GM21360 (cell line): ENCODE data around the gene DTNA.
"Not testable (repeated sequence)": the region's sequence is repeated elsewhere in the genome, so short reads cannot be mapped to it uniquely, and the experiment has no call there.

Experiments used
- ATAC-seq: cut with Tn5 transposase; IDR thresholded peaks from one replicate; pipeline ENCODE4 v1.9.1; 2021; ENCODE audit warnings: mild to moderate bottlenecking, moderate library complexity; ENCODE audit not compliant: unreplicated experiment

Gene DTNA

DNA sequence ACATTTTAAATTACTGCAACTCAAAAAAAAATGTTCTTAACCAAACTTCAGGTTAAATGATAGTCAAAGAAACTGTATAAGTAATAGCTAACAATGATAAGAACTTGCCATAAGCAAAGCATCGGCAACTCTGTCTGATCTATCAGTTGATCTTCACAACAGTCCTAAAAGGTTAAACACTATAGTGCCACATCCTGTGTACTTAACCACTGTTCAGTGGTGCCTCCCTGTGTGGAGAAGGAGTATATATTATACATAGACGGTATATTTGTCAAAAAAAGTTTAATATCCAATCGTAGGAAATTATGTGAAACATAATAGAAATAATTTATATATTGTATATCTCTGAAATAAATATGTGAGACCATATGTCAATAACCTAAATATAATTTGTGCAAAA, 13.0 kb downstream of the DTNA start:
- ATAC-seq = no peak

DNA sequence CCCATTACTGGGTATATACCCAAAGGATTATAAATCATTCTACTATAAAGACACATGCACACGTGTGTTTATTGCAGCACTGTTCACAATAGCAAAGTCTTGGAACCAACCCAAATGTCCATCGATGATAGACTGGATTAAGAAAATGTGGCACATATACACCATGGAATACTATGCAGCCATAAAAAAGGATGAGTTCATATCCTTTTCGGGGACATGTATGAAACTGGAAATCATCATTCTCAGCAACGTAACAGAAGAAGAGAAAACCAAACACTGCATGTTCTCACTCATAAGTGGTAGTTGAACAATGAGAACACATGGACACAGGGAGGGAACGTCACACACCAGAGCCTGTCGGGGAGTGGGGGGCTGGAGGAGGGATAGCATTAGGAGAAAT, 15.6 kb downstream of the DTNA start:
- not testable (repeated sequence) for ATAC-seq

DNA sequence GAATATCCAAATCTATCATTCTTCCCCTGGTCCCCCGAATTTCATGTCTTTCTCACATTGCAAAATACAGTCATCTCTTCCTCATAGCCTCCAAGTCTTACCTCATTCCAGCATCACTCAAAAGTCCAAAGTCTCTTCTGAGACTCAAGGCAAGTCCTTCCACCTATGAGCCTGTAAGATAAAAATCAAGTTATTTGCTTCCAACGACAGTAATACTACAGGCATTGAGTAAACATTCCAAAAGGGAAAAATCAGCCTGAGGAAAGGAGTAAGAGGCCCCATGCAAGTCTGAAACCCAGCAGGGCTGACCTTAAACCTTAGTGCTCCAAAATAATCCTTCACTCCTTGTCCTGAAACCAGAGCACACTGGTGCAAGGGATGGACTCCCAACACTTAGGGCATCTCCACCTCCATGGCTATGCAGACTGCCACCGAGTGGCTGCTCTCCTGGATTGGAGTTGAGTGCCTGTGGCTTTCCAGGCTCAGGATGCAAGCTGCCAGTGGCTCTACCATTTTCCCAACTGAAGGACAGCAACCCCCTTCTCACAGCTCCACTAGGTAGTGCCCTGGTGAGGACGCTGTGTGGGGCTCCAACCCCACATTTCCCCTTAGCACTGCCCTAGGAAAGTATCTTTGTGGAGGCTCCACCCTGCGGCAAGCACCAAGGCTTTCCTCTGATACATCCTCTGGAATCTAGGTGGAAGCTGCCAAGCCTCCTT, 16.3 kb downstream of the DTNA start:
- no peak for ATAC-seq

DNA sequence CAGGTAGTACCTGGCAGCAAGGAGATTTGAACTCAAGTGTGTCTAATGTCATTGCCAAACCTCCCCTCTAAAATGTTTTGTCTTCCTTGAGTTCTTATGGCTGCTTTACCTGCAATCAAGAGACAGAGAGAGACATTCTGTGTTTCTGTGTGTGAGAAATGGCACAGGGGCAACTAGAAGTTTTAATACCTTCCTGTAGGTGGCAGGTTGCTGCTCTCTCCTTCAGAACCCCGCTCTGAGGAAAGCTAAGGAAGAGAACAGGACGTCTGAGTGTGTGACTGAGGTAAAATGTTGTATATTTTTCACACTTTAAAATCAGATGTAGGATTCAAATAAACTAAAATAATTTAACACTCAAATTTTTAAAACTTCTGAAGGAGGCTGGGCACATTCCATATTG, 19.2 kb downstream of the DTNA start:
- ATAC-seq = peak; percentile 93

DNA sequence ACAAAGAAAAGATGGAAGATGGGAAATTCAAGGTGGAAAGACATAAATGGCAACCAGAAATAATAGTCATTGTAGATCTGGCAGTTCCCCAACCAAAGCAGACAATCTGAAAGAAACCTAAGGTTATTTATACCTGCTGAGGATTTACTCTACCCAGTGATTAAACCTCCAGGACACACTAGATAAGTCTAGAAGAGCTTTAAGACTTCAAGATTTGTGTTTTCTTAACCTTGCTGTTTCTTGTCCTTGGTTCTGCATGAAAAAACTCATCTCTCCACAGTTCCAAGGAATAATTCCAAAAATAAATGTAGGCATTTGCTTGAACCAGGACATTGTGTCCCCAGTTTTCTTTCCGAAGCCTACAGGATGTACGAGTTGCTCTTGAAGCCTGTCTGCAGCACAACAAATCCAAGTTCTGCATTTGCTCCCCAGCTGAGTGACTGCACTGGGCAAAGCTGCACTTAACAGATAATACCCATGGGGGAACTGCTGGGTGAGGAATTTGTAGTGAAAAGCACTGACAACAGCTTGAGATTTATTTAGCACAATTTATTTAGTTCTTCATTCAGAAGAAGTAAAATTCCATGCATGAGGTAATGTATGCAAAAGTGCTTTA, 19.8 kb downstream of the DTNA start:
- ATAC-seq = no peak

DNA sequence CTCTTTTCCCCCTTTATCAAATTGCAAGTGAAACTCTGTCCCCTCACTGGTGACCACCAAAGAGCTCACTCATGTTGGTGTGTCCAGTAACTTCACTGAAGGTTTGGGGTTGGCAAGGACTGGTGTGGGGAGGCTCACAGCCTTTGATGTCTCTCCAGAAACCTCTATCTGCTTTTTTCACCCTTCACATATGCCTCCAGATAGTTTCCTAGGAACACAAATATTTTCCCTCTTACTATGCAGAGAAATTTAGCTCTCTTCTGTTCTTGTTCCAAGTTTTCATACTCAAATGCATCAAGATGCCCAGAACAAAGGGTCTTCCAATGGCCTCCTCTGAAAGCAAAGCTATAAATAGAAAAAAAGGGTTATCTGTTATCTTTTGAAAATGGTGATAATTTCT, 20.7 kb downstream of the DTNA start:
- ATAC-seq = no peak

DNA sequence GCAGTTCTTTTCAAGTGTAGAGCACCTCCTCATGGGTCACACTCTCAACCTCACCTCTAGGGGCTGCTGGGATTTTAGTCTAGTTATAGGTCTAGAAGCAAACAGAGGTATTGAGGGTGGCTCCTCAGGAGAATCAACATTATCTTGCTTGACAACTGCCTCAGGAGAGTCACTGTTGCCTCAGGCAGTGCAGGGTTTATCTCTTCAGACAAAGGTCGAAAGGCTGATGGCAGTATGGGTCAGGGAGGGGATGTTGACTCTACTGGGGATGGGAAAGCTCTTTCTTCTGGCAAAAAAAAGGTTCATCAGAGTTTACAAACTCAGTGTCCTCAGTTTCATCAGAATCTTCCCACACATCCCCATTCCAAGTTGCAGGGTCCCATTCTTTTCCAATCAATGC, 24.0 kb downstream of the DTNA start:
- ATAC-seq = no peak

DNA sequence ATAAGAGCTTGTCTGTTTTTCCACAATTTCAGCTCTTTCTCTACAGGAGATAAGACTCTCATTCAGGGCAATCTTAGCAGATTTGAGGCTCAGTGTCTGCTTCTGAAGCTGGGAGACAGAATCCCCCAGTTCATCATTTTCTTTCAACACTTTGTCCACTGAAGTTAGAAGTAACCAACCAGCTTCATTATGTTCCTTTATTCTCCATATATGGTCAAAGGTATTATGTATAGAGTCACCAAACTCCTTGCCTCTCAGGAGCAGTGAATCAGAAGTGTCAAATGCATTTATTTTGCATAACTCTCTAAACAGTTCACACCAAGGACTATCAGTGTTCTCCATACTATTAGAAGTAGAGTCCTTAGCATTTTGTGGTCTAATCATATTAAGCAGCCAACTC, 24.4 kb downstream of the DTNA start:
- not testable (repeated sequence) for ATAC-seq

DNA sequence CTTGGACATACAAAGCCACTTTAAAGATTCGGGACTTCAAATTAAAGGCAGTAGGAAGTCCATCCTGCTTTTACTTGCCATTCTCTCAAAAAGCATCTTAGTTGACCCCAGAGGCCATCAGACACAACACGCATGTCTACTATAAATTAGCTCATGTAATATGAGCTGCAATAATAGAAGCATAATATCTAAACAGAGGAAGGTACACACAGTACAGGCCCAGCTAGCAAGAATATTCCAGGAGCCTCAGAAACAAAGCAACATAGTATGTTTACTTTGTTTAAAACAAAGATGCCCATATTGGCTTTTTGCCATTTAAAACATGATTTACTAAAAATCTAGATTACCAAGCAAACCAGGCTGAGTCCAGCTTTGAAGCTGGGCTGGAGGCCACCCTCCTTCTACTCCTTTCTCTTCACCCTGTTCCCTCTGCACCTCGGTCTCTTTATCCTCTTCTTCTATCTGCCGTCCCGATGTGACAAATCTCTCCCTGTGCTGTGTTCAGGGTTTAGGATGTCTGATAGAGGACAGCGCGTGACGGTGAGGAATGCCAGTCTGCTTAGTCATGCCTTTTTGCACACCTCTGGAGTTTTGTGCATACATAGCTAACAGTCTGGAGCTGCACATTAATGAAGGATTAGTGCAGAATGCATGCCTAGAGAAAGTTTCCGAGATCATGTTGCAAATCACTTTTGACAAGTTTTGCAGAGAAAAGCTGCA, 28.2 kb downstream of the DTNA start:
- ATAC-seq = no peak

DNA sequence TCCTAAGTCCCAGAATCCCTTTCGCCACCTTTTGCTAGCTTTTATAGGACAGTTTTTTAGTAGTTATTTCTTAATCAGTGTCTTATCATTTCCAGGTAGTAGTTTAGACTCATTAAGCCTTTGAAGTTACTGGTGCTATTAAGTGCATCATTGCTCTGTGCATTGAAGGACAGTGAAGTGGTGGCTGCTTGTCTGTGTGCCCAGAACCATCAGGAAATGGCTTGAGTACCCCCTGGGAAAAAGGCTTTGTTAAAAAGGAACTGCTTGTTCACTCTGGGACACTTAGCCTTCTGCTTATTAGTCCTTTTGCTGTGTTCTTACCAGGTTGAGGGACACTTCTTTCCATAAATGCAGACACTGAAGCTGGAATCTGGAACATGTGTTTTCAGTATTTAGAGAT, 30.0 kb downstream of the DTNA start:
- no peak for ATAC-seq

DNA sequence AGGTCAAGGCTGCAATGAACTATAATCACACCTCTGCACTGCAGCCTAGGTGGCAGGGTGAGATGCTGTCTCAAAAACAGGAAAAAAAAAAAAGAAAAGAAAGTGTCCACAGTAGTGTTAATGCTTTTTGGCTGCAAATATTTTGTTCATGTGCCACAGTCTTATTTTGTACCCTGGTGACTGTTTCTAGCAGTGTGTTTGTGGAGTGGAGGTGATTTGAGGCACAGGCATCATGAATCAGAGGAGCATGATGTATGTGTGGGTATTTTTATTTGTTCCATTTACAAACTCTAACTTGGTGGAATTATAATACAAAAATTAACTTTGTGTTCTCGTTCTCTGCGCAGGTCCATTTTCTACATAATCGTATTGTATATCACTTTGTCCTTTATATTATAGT, 30.6 kb downstream of the DTNA start:
- no peak for ATAC-seq

DNA sequence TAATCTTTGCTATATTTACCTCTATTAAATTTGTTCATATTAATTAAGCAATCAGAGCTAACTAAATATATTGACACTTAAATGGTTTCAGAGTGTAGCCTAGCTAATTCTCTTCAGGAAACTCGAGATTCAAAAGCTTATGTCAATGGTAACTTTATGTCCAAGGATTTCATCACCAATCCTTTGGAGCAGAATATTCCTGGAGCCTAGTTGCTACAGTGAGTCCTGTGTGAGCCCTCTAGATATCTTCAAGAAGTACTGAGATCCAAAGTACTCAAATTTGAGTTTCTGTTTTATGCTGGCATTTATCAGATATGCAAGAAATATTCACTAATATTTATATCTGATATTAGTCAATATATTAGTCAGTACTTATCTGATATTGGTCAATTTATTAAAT, 31.3 kb downstream of the DTNA start:
- no peak for ATAC-seq

DNA sequence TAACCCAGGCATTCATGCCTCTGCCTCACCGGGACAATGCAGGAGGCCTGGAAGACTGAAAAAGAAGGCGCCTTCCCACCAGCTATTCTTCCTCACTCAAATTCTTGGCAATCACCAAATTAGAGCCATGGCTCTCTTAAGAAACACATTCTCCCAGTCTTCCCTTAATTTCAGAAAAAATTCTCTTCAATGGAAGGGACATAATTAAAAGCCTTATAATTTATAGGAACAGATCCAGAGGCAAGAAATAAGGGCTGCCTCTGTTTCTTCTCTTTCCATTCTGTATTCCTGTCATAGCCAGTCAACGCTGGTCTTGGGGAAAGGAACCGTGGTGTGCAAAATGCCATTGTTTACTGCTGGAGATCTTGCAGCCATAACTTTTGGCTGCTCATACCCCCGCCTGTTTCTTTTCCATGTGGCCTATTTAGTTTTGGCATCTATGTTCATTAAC, 32.8 kb downstream of the DTNA start:
- no peak for ATAC-seq

DNA sequence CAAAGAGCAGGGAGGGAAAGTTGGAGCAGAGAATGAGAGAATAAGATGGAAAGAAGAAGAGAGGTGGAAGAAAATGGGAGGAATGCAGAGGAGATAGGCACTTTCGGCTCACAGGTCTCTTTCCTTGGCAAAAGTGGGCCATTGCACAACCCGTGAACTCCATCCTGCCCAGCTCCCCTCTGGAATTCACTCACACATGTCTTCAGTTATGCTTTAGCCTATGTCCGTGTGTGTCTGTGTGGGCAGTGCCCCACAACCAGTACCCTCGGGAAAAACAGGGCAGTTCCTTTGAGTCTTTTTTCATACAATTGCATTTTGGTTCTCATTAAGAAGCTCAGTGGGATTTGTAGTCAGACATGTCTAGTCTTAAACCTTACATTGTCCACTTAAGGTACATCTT, 34.5 kb downstream of the DTNA start:
- ATAC-seq = no peak

DNA sequence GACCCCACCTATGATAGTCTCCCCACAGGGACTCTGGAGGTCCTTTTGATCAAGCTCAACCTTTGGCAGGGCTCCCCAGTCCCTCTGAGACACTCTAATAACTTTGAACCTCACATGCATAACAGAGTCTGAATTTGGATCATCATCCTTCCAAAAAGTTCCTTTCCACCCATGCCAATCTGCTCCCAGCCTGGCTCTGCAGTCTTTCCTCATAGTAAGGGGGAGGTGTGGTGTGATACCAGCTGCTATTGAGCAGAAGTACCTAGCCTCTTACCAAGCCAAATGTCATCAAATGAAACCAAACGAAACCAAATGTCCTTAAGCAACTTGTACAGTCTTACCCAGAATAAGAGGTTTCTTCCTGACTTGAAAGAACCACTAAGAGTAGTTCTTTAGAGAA, 36.5 kb downstream of the DTNA start:
- ATAC-seq = no peak

DNA sequence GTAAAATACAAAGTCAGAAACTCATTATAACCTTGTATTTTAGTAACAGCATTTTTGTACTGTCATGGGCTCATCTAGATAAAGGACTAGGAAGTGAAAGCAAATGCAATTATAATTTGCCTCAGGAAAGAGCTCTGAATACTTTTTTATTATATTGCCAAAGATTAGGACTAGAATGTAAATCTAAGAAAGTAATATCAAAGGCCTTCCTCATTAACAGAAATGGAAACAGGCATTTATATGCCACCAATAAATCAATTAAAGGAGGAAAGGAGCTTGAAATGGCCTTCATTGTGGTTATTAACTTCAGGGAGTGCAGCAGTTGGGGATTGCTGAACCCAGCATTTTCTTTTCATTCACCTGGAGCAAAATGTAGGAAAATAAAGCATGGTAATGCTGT, 39.6 kb downstream of the DTNA start:
- ATAC-seq = no peak

DNA sequence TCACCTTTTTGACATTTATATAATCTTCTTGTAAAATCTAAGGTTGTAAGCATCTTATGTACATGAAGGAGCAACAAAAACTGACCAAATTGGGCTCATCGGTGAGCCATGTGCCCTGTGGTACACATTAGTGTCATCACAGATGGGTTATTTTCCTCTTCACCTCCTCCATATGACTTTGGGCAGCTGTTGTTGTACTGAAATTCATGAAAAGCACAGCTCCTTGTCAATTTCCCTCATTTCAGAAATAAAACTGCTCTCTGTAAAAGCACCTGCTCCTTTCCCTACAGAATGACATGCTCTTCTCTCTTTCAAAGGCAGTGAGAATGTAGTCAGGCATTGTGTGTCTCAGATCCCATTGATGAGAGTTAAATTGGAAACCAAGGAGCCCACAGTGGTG, 42.0 kb downstream of the DTNA start:
- ATAC-seq = no peak

DNA sequence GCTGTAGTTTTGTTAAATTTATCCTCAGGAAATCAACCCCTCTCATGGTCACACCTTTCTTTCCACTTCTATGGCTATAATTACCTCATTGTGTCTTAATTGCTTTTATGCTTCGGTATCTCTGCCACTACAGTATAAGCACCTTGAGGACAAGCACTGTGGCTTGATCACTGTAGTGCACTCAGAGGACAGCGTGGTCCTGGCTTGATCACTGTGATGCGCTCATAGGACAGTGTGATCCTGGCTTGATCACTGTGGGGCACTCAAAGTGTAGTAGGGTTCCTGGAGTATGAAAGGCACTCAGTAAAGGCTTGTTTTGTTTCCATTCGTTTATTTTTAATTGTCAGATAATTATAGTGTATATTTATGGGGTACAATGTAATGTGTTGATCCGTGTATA, 44.2 kb downstream of the DTNA start:
- no peak for ATAC-seq

DNA sequence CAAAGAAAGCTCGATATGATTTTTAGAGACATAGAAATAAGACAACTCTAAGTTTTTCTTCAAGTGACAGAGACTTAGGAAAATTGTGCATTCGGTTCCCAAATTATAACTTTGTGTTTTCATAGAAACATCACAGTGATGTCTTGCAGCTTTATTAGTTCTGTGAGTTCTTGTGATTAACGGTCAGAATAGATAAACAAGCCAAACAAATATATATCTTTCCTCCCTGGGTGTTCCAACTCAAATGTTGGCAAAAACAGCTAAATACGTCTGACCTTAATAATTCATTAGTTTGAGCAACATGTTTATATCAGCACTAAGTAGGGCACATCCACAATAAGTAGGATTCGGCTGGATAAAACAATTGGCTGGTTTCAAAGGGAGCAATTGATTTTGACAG, 47.6 kb downstream of the DTNA start:
- ATAC-seq = no peak

DNA sequence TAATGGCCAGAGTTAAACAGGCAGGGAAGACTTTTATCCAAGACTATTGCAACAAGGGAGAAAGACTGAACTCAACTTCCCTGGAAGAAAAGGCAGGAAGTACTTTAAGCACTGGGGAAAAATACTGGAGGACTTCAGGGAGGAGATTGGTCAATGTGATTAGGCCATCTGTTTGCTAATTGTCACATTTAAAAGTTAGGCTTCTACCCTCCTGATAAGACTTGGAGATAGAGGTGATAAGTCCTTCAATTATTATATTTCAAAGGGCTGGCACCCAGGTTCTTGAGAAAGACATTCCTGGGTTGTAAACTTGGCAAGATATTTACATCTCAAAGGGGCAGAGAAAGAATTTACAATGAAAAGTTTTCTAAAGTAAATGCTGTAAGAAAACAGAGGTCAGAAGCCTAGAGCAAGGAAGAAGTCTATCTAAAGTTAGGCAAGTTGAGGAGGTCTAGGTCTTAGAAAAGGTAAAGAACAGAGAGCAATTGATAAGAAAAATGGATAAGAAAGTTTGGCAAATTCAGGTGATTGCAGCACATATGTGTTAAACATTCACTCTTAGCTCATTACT, 48.4 kb downstream of the DTNA start:
- ATAC-seq = no peak

DNA sequence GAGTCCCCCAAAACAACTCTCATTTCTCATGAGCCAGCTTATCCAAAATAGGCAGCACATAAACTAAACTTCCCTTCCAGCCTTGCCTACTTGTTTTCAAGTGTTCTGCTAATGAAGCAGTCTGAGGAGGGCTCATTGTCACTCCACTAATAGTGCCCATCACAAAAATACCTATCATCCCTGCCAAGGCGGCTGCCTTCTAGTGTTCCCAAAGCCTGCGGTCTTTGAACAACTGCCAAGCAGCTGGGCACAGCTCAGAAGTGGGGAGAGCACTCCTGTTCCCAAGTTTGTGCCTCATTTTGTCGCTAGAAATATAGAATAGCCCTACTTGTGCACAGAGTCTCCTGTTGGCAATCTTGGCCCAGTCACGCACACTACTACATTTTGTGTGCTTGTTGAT, 50.3 kb downstream of the DTNA start:
- no peak for ATAC-seq

DNA sequence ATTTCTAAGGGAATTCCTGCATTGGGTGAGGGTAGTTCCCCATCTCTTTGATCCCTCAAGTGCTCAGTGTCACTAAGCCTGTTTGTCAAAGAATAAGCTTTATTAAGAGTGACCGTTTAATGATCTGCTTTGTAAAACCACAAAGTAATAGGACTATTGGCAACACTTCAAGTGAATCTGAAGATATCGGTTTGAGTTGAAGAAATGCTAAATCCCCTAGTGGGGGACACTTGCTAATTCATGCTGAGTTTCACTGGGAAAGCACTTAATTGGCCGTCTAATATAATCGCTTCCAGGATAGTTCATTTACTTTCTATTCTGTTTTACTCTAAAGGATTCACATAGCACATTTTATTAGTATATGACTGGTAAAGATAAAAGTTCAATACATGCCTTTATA, 54.4 kb downstream of the DTNA start:
- no peak for ATAC-seq
